ENCODE data around the gene RAPH1.

- TF ChIP-seq REST (IDR thresholded peaks at IDR 0.05; ENCODE audit: borderline replicate concordance) (no peak), CTCF (IDR thresholded peaks at IDR 0.05; ENCODE audit: poor library complexity, severe bottlenecking) (no peak)
Measured at GRCh38 chr2:203550266-203550665, 15.2 kb upstream of the RAPH1 start.
